OCI-LY7 (cell line): ENCODE results near the gene GALNT9. TPM values are rescaled to one million over a fixed set of nuclear protein-coding genes. Genes with fewer than 3 reads are reported as not detected.

Experiments
- BruUV-seq: library from RNA; stranded (reverse); fragments of 400-500 nt; replicated peaks from 2 replicates; lab custom pipeline; 2021; lab: Mats Ljungman, UMichigan
- CTCF ChIA-PET: fragments of 300-600 bp; sonication (Branson Sonifier 250); formaldehyde crosslinking; loops from one replicate; lab custom pipeline; 2022; ENCODE audit warnings: antibody characterized with exemption; ENCODE audit not compliant: unreplicated experiment; lab: Charles Lee
- POLR2A ChIA-PET: fragments of 300-600 bp; sonication (Branson Sonifier 250); formaldehyde crosslinking; loops from one replicate; lab custom pipeline; 2022; ENCODE audit warnings: antibody characterized with exemption; lab: Charles Lee
- DNase-seq: peaks from one replicate; pipeline ENCODE4 v3.0.0-alpha.2; 2015; ENCODE audit warnings: low spot score
- H2AFZ ChIP-seq: fragments of 200-600 bp; sonication (generic), shearing (Covaris generic); 2 replicates; pipeline ENCODE4 v1.6.1; 2014; ENCODE audit warnings: mild to moderate bottlenecking, antibody characterized with exemption, low read length, moderate library complexity
- H3K27ac ChIP-seq: fragments of 200-600 bp; sonication (generic); 2 replicates; pipeline ENCODE4 v1.5.1; 2014; ENCODE audit warnings: mixed run types, low read depth, mild to moderate bottlenecking, moderate library complexity, low read length, inconsistent platforms; ENCODE audit not compliant: poor library complexity, severe bottlenecking
- H3K36me3 ChIP-seq: fragments of 200-600 bp; sonication (generic); 2 replicates; pipeline ENCODE4 v1.6.1; 2014; ENCODE audit warnings: mild to moderate bottlenecking, antibody characterized with exemption, low read length, moderate library complexity, mixed read lengths; ENCODE audit not compliant: insufficient read depth
- H3K4me1 ChIP-seq: fragments of 200-600 bp; sonication (generic); 2 replicates; pipeline ENCODE4 v1.5.1; 2014; ENCODE audit warnings: mild to moderate bottlenecking, low read length; ENCODE audit not compliant: insufficient read depth, poor library complexity, severe bottlenecking
- H3K4me2 ChIP-seq: fragments of 200-600 bp; sonication (generic); 2 replicates; pipeline ENCODE4 v1.6.1; 2014; ENCODE audit warnings: mild to moderate bottlenecking, low read length
- H3K4me3 ChIP-seq: fragments of 200-600 bp; sonication (generic); 2 replicates; pipeline ENCODE4 v1.5.1; 2014; ENCODE audit warnings: mild to moderate bottlenecking, low read depth, low read length; ENCODE audit not compliant: poor library complexity, severe bottlenecking
- H3K79me2 ChIP-seq: fragments of 200-600 bp; sonication (generic); 2 replicates; pipeline ENCODE4 v1.6.1; 2016; ENCODE audit warnings: low read depth, mild to moderate bottlenecking, low read length, moderate library complexity, mixed read lengths; ENCODE audit not compliant: insufficient read depth
- H3K9me2 ChIP-seq: fragments of 200-600 bp; sonication (generic); 2 replicates; pipeline ENCODE4 v1.6.1; 2016; ENCODE audit warnings: mild to moderate bottlenecking, low read length, mixed read lengths; ENCODE audit not compliant: insufficient read depth
- H3K9me3 ChIP-seq: fragments of 200-600 bp; sonication (generic); 2 replicates; pipeline ENCODE4 v1.6.1; 2014; ENCODE audit warnings: mild to moderate bottlenecking, mixed run types, low read length, mixed read lengths
- H4K20me1 ChIP-seq: fragments of 200-600 bp; sonication (generic); 2 replicates; pipeline ENCODE4 v1.6.1; 2014; ENCODE audit warnings: mild to moderate bottlenecking, antibody characterized with exemption, low read length, moderate library complexity, mixed read lengths; ENCODE audit not compliant: insufficient read depth
- EZH2phosphoT487 ChIP-seq: fragments of 200-600 bp; sonication (generic); IDR thresholded peaks from 2 replicates; pipeline ENCODE4 v1.6.1; 2018; ENCODE audit warnings: low read depth, borderline replicate concordance, mild to moderate bottlenecking, mixed run types, antibody characterized with exemption, low read length, moderate library complexity, mixed read lengths
- intact Hi-C: fragments of 100-400 bp; cut with micrococcal nuclease; formaldehyde crosslinking; loops from one replicate; pipeline ENCODE4 v1.10.0; 2022; ENCODE audit not compliant: unreplicated experiment
- total RNA-seq, 2 experiments: library from RNA; depleted of rRNA in 1 of 2; stranded (reverse); fragments of >200 nt in 1 of 2; shearing (Covaris generic) in 1 of 2; gene quantifications; 2 replicates each; pipeline ENCODE4 v1.2.3, GENCODE V29; 2014 to 2022
- TF ChIP-seq, protein P1 (sequence below): fragments of 200-600 bp; sonication (generic); conservative IDR thresholded peaks from 2 replicates; pipeline ENCODE4 v1.5.1; 2014; ENCODE audit warnings: mild to moderate bottlenecking, antibody characterized with exemption, low read length, moderate library complexity, mixed read lengths

Gene GALNT9
- total RNA-seq, 2 experiments from 2014 or later: 0.28 TPM; not detected in 1

DNA sequence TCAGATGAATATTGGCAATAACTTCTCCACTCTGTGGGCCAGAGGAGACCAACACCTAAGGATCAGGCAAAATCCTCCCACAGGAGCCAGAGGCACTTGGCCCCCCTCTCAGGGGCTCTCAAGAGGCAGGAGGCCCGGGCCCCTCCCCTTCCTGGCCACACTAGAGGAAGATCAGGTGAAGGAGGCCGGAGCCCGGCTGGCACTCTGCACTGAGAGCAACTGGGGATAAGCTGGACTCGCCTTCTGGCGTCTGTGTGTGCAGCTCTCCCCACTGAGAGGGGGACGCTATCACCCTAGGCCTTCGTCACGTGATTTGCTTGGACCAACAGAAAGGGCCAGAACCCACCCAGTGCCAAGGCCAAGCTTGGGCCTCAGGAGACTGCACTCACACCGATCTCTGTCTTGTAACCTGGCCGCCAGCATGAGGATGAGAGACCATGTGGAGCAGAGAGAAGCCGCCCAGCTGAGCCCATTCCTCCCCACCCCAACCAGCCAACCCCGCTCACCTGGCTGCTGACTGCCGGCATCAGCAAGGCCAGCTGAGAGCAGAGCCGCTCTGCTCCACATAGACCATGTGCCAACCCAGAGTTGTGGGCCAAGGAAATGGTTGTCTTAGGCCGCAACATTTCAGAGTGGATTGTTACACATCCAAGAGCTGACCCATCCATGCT lies 121.1 kb downstream of the GALNT9 start:
- Histone ChIP-seq H3K9me3 (no peaks in the 10 kb centered on the region), H3K9me2 (no peaks in the 10 kb centered on the region), H3K4me1 (no peaks in the 10 kb centered on the region), H3K4me3 (no peak overlapping the region), H3K36me3 (no peaks in the 10 kb centered on the region), H2AFZ (no peak overlapping the region), H3K79me2 (no peaks in the 10 kb centered on the region), H3K27ac (no peak overlapping the region), H4K20me1 (no peaks in the 10 kb centered on the region), H3K4me2 (no peak overlapping the region)
- intact Hi-C loops: no loop called here
- DNase-seq: no peak
- CTCF ChIA-PET: no interaction called here
- no TSS peak for BruUV-seq
- TF ChIP-seq EZH2phosphoT487: no peak
- TF ChIP-seq, protein P1, sequence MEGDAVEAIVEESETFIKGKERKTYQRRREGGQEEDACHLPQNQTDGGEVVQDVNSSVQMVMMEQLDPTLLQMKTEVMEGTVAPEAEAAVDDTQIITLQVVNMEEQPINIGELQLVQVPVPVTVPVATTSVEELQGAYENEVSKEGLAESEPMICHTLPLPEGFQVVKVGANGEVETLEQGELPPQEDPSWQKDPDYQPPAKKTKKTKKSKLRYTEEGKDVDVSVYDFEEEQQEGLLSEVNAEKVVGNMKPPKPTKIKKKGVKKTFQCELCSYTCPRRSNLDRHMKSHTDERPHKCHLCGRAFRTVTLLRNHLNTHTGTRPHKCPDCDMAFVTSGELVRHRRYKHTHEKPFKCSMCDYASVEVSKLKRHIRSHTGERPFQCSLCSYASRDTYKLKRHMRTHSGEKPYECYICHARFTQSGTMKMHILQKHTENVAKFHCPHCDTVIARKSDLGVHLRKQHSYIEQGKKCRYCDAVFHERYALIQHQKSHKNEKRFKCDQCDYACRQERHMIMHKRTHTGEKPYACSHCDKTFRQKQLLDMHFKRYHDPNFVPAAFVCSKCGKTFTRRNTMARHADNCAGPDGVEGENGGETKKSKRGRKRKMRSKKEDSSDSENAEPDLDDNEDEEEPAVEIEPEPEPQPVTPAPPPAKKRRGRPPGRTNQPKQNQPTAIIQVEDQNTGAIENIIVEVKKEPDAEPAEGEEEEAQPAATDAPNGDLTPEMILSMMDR: no peak
- POLR2A ChIA-PET: no interaction called here

DNA sequence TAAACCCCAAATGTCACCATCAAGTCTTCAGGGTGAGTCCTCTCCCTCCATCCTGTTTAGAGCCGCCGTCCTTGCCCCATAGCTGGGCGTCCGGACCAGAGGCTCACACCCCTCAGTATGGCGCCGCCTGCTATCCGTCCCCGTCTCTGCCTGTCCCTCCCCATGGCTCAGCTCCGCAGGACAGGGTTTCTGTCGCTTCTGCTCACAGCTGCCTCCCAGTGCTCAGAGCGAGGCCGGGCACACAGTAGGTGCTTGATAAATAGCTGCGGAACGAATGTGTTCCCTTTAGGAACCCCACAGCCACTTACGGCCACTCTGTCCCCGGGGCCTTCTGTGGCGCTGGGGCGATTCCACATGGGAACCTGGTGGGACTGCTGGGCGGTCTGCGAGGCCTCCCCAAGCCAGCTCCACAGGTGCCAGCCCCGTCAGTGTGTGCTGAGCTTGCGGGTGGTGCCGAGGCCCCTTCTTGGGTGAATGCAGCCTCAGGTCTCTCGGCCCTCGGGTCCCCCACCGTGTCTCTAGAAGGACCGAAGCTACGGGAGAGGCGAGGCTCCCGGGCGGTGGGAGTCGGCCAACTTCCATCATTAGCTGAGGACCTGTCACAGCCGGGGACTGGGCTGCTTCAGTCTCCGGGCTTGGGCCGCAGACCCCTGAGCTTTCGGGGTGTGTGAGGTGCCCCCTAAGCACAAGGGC lies 122.2 kb downstream of the GALNT9 start:
- no peak overlapping the region for H3K4me3 ChIP-seq

More for the DNA sequence above, 122.2 kb downstream of the GALNT9 start:
- TF ChIP-seq EZH2phosphoT487: no peak
- TF ChIP-seq, protein P1: no peak
- POLR2A ChIA-PET: no interaction called here
- H3K9me2 ChIP-seq: no peaks in the 10 kb centered on the region
- H4K20me1 ChIP-seq: no peaks in the 10 kb centered on the region
- no peaks in the 10 kb centered on the region for H3K36me3 ChIP-seq
- intact Hi-C loops: no loop called here
- no peaks in the 10 kb centered on the region for H3K9me3 ChIP-seq
- H3K27ac ChIP-seq: no peak overlapping the region
- BruUV-seq: no TSS peak
- H3K4me2 ChIP-seq: no peak overlapping the region
- CTCF ChIA-PET: no interaction called here
- DNase-seq: no peak
- no peaks in the 10 kb centered on the region for H3K4me1 ChIP-seq
- no peaks in the 10 kb centered on the region for H3K79me2 ChIP-seq
- no peak overlapping the region for H2AFZ ChIP-seq
